Adrenal gland (tissue), 12 donors: ENCODE measurements around the gene TAS2R10. TPM values are rescaled to one million over a fixed set of nuclear protein-coding genes. Genes with fewer than 3 reads are reported as not detected.

Source experiments
- DNase-seq, 7 donors: peaks; one replicate each; pipeline ENCODE4 v3.0.0-alpha.2; 2019 to 2020
- H3K27ac ChIP-seq, 5 donors: fragments of 200-600 bp; sonication (generic) in 4 of 5; 1 replicate in 3 of 5; 2 replicates in 2 of 5; pipeline versions ENCODE4 v1.5.1 to v1.8.0; 2016 to 2020; ENCODE audit warnings: mild to moderate bottlenecking in 1 of 5
- H3K27me3 ChIP-seq: fragments of 200-600 bp; 2 replicates; pipeline ENCODE4 v1.8.0; 2021
- H3K36me3 ChIP-seq, 2 donors: fragments of 200-600 bp; replicated peaks in 1 of 2; 1 replicate in 1 of 2; 2 replicates in 1 of 2; pipeline versions ENCODE4 v1.5.1 to v1.8.0; 2018 to 2022
- H3K4me1 ChIP-seq, 2 donors: fragments of 200-600 bp; replicated peaks in 1 of 2; 1 replicate in 1 of 2; 2 replicates in 1 of 2; pipeline versions ENCODE4 v1.5.1 to v1.8.0; 2018 to 2021
- H3K4me3 ChIP-seq, 4 donors: fragments of 200-600 bp; sonication (generic) in 3 of 4; one replicate each; pipeline ENCODE4 v1.5.1; 2016 to 2018
- H3K9me3 ChIP-seq, 3 donors: fragments of 200-600 bp; sonication (generic) in 1 of 3; replicated peaks in 1 of 3; 1 replicate in 2 of 3; 2 replicates in 1 of 3; pipeline versions ENCODE4 v1.5.1 to v1.8.0; 2016 to 2021
- CTCF ChIP-seq, 6 experiments: fragments of 450-650 bp in 4 of 6; fragments of 200-600 bp in 2 of 6; sonication (generic) in 1 of 6; IDR thresholded peaks; 1 replicate in 5 of 6; 2 replicates in 1 of 6; pipeline versions ENCODE4 v1.5.1 to v1.8.0; 2016 to 2021; ENCODE audit warnings: antibody characterized with exemption in 6 of 6, mild to moderate bottlenecking in 2 of 6, moderate library complexity in 1 of 6
- POLR2A ChIP-seq, 2 donors: fragments of 450-650 bp; IDR thresholded peaks; one replicate each; pipeline ENCODE4 v1.6.1; 2017; ENCODE audit warnings: antibody characterized with exemption in 2 of 2, mild to moderate bottlenecking in 2 of 2, moderate library complexity in 1 of 2
- WGBS, 4 donors: extraction: QIAGEN DNeasy Blood & Tissue Kit in 2 of 4; methylation state at CpG; one replicate each; pipeline versions ENCODE4 v1.1.5 to v1.1.7; 2013 to 2017; 5-methylcytosine and 5-hydroxymethylcytosine counted together
- intact Hi-C, 2 donors: fragments of 100-400 bp; cut with DNase I; formaldehyde crosslinking; loops; one replicate each; pipeline versions ENCODE4 v1.14.1 to v1.15.0; 2022 to 2023
- polyA plus RNA-seq, 3 donors: library from polyadenylated mRNA; stranded (reverse); fragments of 200-250 nt in 2 of 3; fragments of 350-450 nt in 1 of 3; fragmentation: Illumina TruSeq in 1 of 3; extraction: RNeasy Lipid Tissue Mini Kit (QIAGEN cat#74804) in 1 of 3; gene quantifications; one replicate each; pipeline ENCODE4 v1.2.3, GENCODE V29; 2013 to 2014
- total RNA-seq, 9 donors: library from RNA; depleted of rRNA in 4 of 9; stranded (reverse); fragments of >200 nt in 4 of 9; fragments of 120-200 nt in 1 of 9; fragmentation: NEBNext Ultra II Directional in 1 of 9; extraction: Animal tissue kit (Norgen Biotek cat#: 25700) in 1 of 9; gene quantifications; one replicate each; pipeline versions ENCODE4 v1.1.0 to v1.2.4, GENCODE V29; 2013 to 2023
- donor health status: healthy with polysubstance abuse.
- donor health status: Bipolar disorder and iron deficiency.
- donor health status: DM: yes; HTN: yes; CAD: no.
- donor health status: DM: no; HTN: no; CAD: no.
- donor health status: DM: no; HTN: no; CAD: no.
- donor health status: DM: yes; HTN: yes; CAD: no.

The TAS2R10 gene
- total and polyA plus RNA-seq, 12 donors = 0.40 to 6.6 (median 0.80) TPM

- intact Hi-C loops = no loop called here
- no peaks in the 10 kb centered on the region for H3K36me3 ChIP-seq
- H3K9me3 ChIP-seq = peaks cover 0 to 6% (median 0%) of the 10 kb centered on the region in 3 donors
- no peaks in the 10 kb centered on the region for H3K27me3 ChIP-seq
- no peak overlapping the region for H3K27ac ChIP-seq
- no peak overlapping the region for H3K4me3 ChIP-seq
- DNase-seq = no peak
- H3K4me1 ChIP-seq = no peaks in the 10 kb centered on the region
- whole genome bisulfite sequencing, 4 donors = 88 to 92% (median 90%) methylated on average over 3 of the region's 3 CpGs
- TF ChIP-seq CTCF (IDR thresholded peaks at IDR 0.05) (no peak), POLR2A (IDR thresholded peaks at IDR 0.05) (no peak)
Measured at GRCh38 chr12:10824957-10825356, 1.2 kb downstream of the TAS2R10 start.

- Histone ChIP-seq H3K36me3 (no peaks in the 10 kb centered on the region), H3K9me3 (no peaks in the 10 kb centered on the region), H3K4me3 (no peak overlapping the region), H3K27ac (no peak overlapping the region), H3K27me3 (no peaks in the 10 kb centered on the region), H3K4me1 (no peaks in the 10 kb centered on the region)
- WGBS, 4 donors = 81 to 85% (median 83%) methylated on average over 3 of the region's 3 CpGs
- TF ChIP-seq CTCF (IDR thresholded peaks at IDR 0.05) (no peak), POLR2A (IDR thresholded peaks at IDR 0.05) (no peak)
- no peak for DNase-seq
- intact Hi-C loops = no loop called here
Measured at GRCh38 chr12:10811883-10812536, 14.1 kb downstream of the TAS2R10 start.

DNA sequence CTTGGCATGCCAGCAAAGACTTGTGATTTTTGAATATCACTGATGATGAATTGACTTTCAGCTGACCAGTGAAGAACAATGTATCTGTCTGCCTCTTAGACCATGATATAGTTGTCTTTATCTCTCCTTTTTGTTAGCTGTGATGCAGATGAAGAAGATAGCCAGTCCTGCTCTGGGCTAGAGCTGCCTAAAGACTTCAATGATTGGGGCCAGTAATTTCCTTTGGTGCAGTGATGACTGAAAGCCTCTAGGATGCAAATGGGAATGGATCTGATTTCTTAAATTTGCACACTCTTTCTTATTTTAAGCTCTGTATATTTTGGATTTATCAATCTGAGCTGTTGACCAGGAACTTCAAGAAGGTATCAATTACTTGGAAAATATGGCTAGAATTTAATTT is 16.1 kb downstream of the TAS2R10 start, which contains the start of gene TAS2R9:
TSS of gene TAS2R9 (minus strand) at position 101 of the 400 bp plus-strand sequence. CDS start at position 8, 93 bp downstream.
- TF ChIP-seq CTCF (IDR thresholded peaks at IDR 0.05) = no peak
- TF ChIP-seq POLR2A (IDR thresholded peaks at IDR 0.05) = no peak
- H3K27ac ChIP-seq = no peak within 1 kb of the TSS
- intact Hi-C loops = no loop called here
- no peak for DNase-seq
- no peaks in the 10 kb centered on the region for H3K4me1 ChIP-seq
- no peaks in the 10 kb centered on the region for H3K36me3 ChIP-seq
- H3K27me3 ChIP-seq = no peaks in the 10 kb centered on the region
- H3K9me3 ChIP-seq = no peaks in the 10 kb centered on the region
- no peak within 1 kb of the TSS for H3K4me3 ChIP-seq

DNA sequence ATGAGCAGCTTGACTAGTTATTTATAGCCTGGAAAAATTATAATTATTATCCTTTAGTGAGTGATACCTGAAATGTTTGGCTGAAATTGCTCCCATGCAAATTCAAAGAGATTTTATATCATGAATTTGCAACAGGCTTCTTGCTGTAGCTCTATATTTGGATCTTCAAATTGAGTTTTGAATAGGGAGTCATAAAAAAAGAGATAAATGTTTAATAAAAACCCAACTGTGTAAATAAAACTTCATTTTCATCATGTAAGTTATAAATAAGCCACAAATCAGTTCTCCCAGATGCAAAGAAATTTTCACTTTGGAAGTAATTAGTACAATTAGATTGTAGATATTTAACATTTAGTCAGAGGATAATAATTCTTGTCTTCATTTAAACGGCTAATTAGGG is 19.0 kb downstream of the TAS2R10 start, which contains the start of gene TAS2R8:
TSS of gene TAS2R8 (minus strand) at position 101 of the 400 bp plus-strand sequence. CDS start 306 bp downstream, outside the sequence.
- Histone ChIP-seq H3K36me3 (no peaks in the 10 kb centered on the region), H3K4me1 (no peaks in the 10 kb centered on the region), H3K27me3 (no peaks in the 10 kb centered on the region), H3K4me3 (no peak within 1 kb of the TSS), H3K27ac (no peak within 1 kb of the TSS), H3K9me3 (no peaks in the 10 kb centered on the region)
- intact Hi-C loops = no loop called here
- 67 to 79% (median 75%) methylated on average over 1 of the region's 1 CpG for WGBS, 4 donors
- no peak for DNase-seq
- TF ChIP-seq CTCF (IDR thresholded peaks at IDR 0.05) (no peak), POLR2A (IDR thresholded peaks at IDR 0.05) (no peak)
